ENCODE results near the gene MFN1.

The MFN1 gene

GRCh38 chr3:179322286-179323196 is 25.0 kb upstream of the MFN1 start, which contains the start of gene ZNF639 (continued):
- TF ChIP-seq, protein P1, sequence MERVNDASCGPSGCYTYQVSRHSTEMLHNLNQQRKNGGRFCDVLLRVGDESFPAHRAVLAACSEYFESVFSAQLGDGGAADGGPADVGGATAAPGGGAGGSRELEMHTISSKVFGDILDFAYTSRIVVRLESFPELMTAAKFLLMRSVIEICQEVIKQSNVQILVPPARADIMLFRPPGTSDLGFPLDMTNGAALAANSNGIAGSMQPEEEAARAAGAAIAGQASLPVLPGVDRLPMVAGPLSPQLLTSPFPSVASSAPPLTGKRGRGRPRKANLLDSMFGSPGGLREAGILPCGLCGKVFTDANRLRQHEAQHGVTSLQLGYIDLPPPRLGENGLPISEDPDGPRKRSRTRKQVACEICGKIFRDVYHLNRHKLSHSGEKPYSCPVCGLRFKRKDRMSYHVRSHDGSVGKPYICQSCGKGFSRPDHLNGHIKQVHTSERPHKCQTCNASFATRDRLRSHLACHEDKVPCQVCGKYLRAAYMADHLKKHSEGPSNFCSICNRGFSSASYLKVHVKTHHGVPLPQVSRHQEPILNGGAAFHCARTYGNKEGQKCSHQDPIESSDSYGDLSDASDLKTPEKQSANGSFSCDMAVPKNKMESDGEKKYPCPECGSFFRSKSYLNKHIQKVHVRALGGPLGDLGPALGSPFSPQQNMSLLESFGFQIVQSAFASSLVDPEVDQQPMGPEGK (tag by site-specific recombination; IDR thresholded peaks at IDR 0.05): peak; percentile 80
- TF ChIP-seq TRIM28 (IDR thresholded peaks at IDR 0.05; ENCODE audit: borderline replicate concordance, low read length): peak; percentile 50; the same call in 1 of the 2 replicates
- TF ChIP-seq, protein P2, sequence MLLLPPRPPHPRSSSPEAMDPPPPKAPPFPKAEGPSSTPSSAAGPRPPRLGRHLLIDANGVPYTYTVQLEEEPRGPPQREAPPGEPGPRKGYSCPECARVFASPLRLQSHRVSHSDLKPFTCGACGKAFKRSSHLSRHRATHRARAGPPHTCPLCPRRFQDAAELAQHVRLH (tag by site-specific recombination; IDR thresholded peaks at IDR 0.05): no peak
- TF ChIP-seq ZNF324 (tag by site-specific recombination; IDR thresholded peaks at IDR 0.05): peak; percentile 46; the same call in 1 of the 2 replicates
- peak; percentile 57 for TF ChIP-seq SP3 (tag by site-specific recombination; IDR thresholded peaks at IDR 0.05)
- no peak for TF ChIP-seq ZNF514 (tag by site-specific recombination; IDR thresholded peaks at IDR 0.05)
- peak; percentile 75 for TF ChIP-seq ZBTB8A (tag by site-specific recombination; IDR thresholded peaks at IDR 0.05)
- TF ChIP-seq, protein P3, sequence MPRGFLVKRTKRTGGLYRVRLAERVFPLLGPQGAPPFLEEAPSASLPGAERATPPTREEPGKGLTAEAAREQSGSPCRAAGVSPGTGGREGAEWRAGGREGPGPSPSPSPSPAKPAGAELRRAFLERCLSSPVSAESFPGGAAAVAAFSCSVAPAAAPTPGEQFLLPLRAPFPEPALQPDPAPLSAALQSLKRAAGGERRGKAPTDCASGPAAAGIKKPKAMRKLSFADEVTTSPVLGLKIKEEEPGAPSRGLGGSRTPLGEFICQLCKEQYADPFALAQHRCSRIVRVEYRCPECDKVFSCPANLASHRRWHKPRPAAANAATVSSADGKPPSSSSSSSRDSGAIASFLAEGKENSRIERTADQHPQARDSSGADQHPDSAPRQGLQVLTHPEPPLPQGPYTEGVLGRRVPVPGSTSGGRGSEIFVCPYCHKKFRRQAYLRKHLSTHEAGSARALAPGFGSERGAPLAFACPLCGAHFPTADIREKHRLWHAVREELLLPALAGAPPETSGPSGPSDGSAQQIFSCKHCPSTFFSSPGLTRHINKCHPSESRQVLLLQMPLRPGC (tag by site-specific recombination; IDR thresholded peaks at IDR 0.05): no peak
- TF ChIP-seq ZNF10 (tag by site-specific recombination; IDR thresholded peaks at IDR 0.05): no peak
- no peak for TF ChIP-seq BCL6B (tag by site-specific recombination; IDR thresholded peaks at IDR 0.05)
- TF ChIP-seq ZNF174 (tag by site-specific recombination; IDR thresholded peaks at IDR 0.05): no peak
- peak; percentile 69 for TF ChIP-seq KLF9 (tag by site-specific recombination; IDR thresholded peaks at IDR 0.05; ENCODE audit: low read depth)
- peak; percentile 76 for TF ChIP-seq ZXDB (tag by site-specific recombination; IDR thresholded peaks at IDR 0.05)
- peak; percentile 95 for TF ChIP-seq IKZF3 (tag by site-specific recombination; IDR thresholded peaks at IDR 0.05)
- peak; percentile 65; the same call in 1 of the 2 replicates for TF ChIP-seq KLF7 (tag by site-specific recombination; IDR thresholded peaks at IDR 0.05; ENCODE audit: borderline replicate concordance)
- 0 out of 2 replicates have a peak, but pooled peaks have one; percentile 10 for TF ChIP-seq ZNF121 (tag by site-specific recombination; IDR thresholded peaks at IDR 0.05)
- TF ChIP-seq ZBTB7A (tag by site-specific recombination; IDR thresholded peaks at IDR 0.05; ENCODE audit: low read depth): no peak
- TF ChIP-seq ZEB2 (tag by site-specific recombination; IDR thresholded peaks at IDR 0.05): peak; percentile 71; the same call in 1 of the 2 replicates
- TF ChIP-seq ZNF837 (tag by site-specific recombination; IDR thresholded peaks at IDR 0.05): no peak
- no peak for TF ChIP-seq ZNF16 (tag by site-specific recombination; IDR thresholded peaks at IDR 0.05; ENCODE audit: low read depth)
- peak; percentile 98 for TF ChIP-seq PRDM1 (tag by site-specific recombination; IDR thresholded peaks at IDR 0.05)
- TF ChIP-seq, protein P4, sequence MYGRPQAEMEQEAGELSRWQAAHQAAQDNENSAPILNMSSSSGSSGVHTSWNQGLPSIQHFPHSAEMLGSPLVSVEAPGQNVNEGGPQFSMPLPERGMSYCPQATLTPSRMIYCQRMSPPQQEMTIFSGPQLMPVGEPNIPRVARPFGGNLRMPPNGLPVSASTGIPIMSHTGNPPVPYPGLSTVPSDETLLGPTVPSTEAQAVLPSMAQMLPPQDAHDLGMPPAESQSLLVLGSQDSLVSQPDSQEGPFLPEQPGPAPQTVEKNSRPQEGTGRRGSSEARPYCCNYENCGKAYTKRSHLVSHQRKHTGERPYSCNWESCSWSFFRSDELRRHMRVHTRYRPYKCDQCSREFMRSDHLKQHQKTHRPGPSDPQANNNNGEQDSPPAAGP (tag by site-specific recombination; IDR thresholded peaks at IDR 0.05): peak; percentile 57; the same call in 1 of the 2 replicates
- TF ChIP-seq ZNF549 (tag by site-specific recombination; IDR thresholded peaks at IDR 0.05): no peak
- no peak for TF ChIP-seq ZNF473 (tag by site-specific recombination; IDR thresholded peaks at IDR 0.05)
- peak; percentile 66; the same call in 1 of the 2 replicates for TF ChIP-seq KLF16 (tag by site-specific recombination; IDR thresholded peaks at IDR 0.05)
- peak; percentile 70; the same call in 1 of the 2 replicates for TF ChIP-seq ZBTB48 (tag by site-specific recombination; IDR thresholded peaks at IDR 0.05)
- peak; percentile 74 for TF ChIP-seq ZNF501 (tag by site-specific recombination; IDR thresholded peaks at IDR 0.05)
- TF ChIP-seq SP7 (tag by site-specific recombination; IDR thresholded peaks at IDR 0.05): peak; percentile 79
- TF ChIP-seq ZNF214 (tag by site-specific recombination; IDR thresholded peaks at IDR 0.05; ENCODE audit: borderline replicate concordance): no peak
- TF ChIP-seq ZNF660 (tag by site-specific recombination; IDR thresholded peaks at IDR 0.05): peak; percentile 86
